Right lobe of liver (tissue), 6 donors: ENCODE data around the gene TRANK1. TPM values are rescaled to one million over a fixed set of nuclear protein-coding genes. Genes with fewer than 3 reads are reported as not detected.
A peak's percentile ranks its signal among the peaks of the same experiment; 100 is the strongest.

Experiments
- ATAC-seq, 4 donors: fragments of 200-7000 bp; cut with Tn5 transposase; one replicate each; pipeline ENCODE4 v1.9.1; 2020; ENCODE audit warnings: mild to moderate bottlenecking in 4 of 4, moderate library complexity in 4 of 4
- DNase-seq, 3 donors: peaks; one replicate each; pipeline ENCODE4 v3.0.0-alpha.2; 2020
- H3K27ac ChIP-seq, 3 donors: fragments of 200-600 bp; one replicate each; pipeline ENCODE4 v1.8.0; 2022
- H3K27me3 ChIP-seq, 2 donors: fragments of 200-600 bp; one replicate each; pipeline ENCODE4 v1.8.0; 2022
- H3K36me3 ChIP-seq, 4 donors: fragments of 200-600 bp; sonication (generic) in 1 of 4; one replicate each; pipeline versions ENCODE4 v1.5.1 to v1.8.0; 2017 to 2022; ENCODE audit warnings: control low read depth in 1 of 4
- H3K4me1 ChIP-seq, 4 donors: fragments of 200-600 bp; sonication (generic) in 1 of 4; one replicate each; pipeline versions ENCODE4 v1.5.1 to v1.8.0; 2017 to 2022; ENCODE audit warnings: control low read depth in 1 of 4
- H3K4me3 ChIP-seq, 3 donors: fragments of 200-600 bp; one replicate each; pipeline ENCODE4 v1.8.0; 2022
- H3K9me3 ChIP-seq, 4 donors: fragments of 200-600 bp; sonication (generic) in 1 of 4; one replicate each; pipeline versions ENCODE4 v1.5.1 to v1.8.0; 2017 to 2022; ENCODE audit warnings: control low read depth in 1 of 4
- POLR2A ChIP-seq: fragments of 450-650 bp; IDR thresholded peaks from one replicate; pipeline ENCODE4 v1.6.1; 2017; ENCODE audit warnings: antibody characterized with exemption, mild to moderate bottlenecking
- WGBS: methylation state at CpG from one replicate; pipeline ENCODE4 v1.1.6; 2018; ENCODE audit warnings: low coverage, low lambda C conversion rate; ENCODE audit not compliant: insufficient coverage; ENCODE audit errors: missing lambda C conversion rate; 5-methylcytosine and 5-hydroxymethylcytosine counted together
- intact Hi-C, 2 donors: fragments of 100-400 bp; cut with DNase I; formaldehyde crosslinking; loops; one replicate each; pipeline versions ENCODE4 v1.11.2 to v1.14.1; 2022
- total RNA-seq, 6 experiments: library from RNA; depleted of rRNA in 2 of 6; stranded (reverse); fragments of >200 nt in 2 of 6; fragmentation: NEBNext Ultra II Directional in 3 of 6; extraction: Animal tissue kit (Norgen Biotek cat#: 25700) in 3 of 6; gene quantifications; one replicate each; pipeline versions ENCODE4 v1.1.0 to v1.2.4, GENCODE V29; 2016 to 2023
- TF ChIP-seq, protein P1 (sequence below), 4 donors: fragments of 200-600 bp in 3 of 4; fragments of 450-650 bp in 1 of 4; IDR thresholded peaks; one replicate each; pipeline versions ENCODE4 v1.5.1 to v1.8.0; 2016 to 2022; ENCODE audit warnings: antibody characterized with exemption in 4 of 4, mild to moderate bottlenecking in 2 of 4
- donor health status: DM: no; HTN: yes; CAD: no.
- donor health status: DM: no; HTN: no; CAD: no.
- donor health status: DM: no; HTN: no; CAD: no.
- donor health status: DM: no; HTN: yes; CAD: no.
- donor health status: DM: no; HTN: yes; CAD: no.

Gene TRANK1
- total RNA-seq, 6 experiments from 2014 or later = 8.8 to 33.9 (median 19.6) TPM

DNA sequence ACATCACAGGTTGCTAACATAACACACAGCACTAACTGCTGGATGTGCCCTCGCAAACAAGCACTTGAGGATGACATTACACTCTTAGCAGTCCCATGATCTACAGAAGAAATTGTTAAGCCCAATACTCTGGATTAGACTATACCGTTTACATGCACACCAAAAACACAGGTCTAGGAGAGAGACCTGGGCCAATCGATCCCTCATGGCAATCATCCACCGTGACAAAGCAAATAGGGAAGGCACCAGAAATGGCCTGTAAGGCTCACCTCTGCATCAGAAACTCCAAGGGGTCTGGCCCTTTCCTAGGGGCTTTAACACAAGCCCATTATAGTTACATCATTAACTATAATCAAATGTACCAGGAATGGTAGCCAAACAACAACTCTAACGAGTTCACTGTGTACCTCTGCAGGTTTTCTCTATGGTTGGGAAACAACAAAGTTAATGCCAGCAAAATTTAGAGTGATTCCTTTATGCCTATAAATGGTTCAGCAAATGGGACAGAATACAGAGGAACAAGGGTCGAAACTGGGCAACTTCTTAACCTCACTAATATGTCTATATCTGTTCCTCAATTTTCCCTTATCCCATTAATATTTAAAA, 18.5 kb downstream of the TRANK1 start:
- H3K36me3 ChIP-seq = no peaks in the 10 kb centered on the region
- WGBS = 36% methylated on average over 6 of the region's 6 CpGs
- intact Hi-C loops = no loop called here
- H3K4me1 ChIP-seq = peaks cover 0 to 15% (median 4%) of the 10 kb centered on the region in 4 donors
- TF ChIP-seq POLR2A = no peak
- TF ChIP-seq, protein P1, sequence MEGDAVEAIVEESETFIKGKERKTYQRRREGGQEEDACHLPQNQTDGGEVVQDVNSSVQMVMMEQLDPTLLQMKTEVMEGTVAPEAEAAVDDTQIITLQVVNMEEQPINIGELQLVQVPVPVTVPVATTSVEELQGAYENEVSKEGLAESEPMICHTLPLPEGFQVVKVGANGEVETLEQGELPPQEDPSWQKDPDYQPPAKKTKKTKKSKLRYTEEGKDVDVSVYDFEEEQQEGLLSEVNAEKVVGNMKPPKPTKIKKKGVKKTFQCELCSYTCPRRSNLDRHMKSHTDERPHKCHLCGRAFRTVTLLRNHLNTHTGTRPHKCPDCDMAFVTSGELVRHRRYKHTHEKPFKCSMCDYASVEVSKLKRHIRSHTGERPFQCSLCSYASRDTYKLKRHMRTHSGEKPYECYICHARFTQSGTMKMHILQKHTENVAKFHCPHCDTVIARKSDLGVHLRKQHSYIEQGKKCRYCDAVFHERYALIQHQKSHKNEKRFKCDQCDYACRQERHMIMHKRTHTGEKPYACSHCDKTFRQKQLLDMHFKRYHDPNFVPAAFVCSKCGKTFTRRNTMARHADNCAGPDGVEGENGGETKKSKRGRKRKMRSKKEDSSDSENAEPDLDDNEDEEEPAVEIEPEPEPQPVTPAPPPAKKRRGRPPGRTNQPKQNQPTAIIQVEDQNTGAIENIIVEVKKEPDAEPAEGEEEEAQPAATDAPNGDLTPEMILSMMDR (IDR thresholded peaks at IDR 0.05) = no peak
- ATAC-seq (peak; percentile 76 to 84 (median 82)), DNase-seq (peak in 2 of 3 donors; percentile 31 to 64)
- peaks cover 0 to 3% (median 0%) of the 10 kb centered on the region in 4 donors for H3K9me3 ChIP-seq
- no peaks in the 10 kb centered on the region for H3K27me3 ChIP-seq
- peak overlapping the region in 2 of 3 donors; percentile 47 to 63 for H3K27ac ChIP-seq
- no peak overlapping the region for H3K4me3 ChIP-seq

DNA sequence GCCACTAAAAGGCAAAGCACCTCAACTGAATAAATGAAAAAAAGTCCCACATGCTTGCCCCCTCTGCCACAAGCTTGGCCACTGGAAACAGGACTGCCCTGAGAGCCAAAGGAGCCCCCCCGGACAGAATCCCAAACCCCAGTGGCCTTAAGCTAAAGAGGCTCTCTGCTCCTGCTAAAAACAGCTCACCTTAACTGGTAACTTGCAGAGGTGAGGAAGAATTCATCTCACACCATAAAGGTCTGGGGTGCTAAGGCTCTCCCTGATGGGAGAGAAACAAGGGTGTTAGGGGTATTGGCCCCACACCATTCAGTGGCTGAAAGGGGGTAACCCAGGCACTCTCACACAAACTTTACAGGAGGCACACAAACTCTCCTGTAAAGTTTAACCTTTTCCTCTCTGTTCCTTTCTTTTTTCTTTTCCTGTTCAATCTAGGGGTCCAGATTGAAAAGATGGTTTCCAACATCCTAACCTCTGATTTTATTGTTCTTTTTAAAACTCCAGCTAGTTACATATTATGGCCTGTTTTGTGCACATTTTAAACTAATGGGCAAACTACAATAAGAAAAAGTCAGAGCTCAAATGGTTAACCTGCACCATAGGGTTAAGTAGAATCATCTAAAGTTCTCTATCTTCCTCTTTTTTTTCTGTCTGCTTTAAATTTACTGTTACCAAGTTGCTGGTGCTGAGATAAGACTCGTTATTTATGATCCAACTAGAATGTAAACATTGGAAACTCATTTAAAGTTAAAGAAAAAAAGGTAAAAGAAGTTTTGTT, 19.9 kb downstream of the TRANK1 start:
- peaks cover 0 to 6% (median 0%) of the 10 kb centered on the region in 4 donors for H3K9me3 ChIP-seq
- DNase-seq = no peak
- no peaks in the 10 kb centered on the region for H3K27me3 ChIP-seq
- no peak overlapping the region for H3K4me3 ChIP-seq
- peaks cover 0 to 19% (median 6%) of the 10 kb centered on the region in 4 donors for H3K4me1 ChIP-seq
- no peak for ATAC-seq
- TF ChIP-seq, protein P1 (IDR thresholded peaks at IDR 0.05) = no peak
- TF ChIP-seq POLR2A = no peak
- H3K27ac ChIP-seq = no peak overlapping the region
- no peaks in the 10 kb centered on the region for H3K36me3 ChIP-seq
- 44% methylated on average over 1 of the region's 2 CpGs for WGBS
- intact Hi-C loops = no loop called here

DNA sequence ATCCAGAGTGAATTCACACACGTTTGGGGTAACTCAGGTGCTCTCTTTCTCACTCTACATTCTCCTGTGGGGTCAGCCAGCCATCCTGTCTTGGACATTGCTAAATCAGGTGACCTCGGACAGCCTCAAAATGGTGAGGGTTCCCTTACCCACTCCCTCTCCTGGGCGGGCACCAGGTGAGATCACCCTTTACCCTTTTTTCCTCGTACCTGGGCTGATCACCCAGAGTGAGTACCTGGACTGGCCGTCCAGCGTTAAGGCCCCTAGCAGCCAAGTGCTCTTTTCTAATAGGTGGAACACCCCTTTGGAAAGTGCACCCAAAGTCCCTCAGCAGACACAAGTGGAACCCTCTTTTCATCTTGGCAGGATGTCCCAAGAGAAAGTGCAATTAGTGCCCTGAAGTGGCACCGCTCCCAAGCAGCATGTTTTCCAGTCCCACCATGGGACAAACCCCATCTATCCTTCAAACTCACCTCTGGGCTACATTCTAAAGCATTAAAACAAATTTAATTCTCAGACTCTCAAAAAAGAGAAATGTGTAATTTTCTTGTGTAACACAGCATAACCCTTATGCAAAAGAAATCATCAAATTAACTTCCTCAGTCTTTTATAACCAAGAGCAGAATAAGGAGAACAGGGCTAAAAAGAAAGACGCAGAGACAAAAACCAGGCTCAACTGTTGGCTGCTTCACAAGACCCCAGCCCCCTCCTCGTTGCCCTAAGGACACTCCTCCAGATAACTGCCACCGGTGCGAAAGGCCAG, 20.7 kb downstream of the TRANK1 start:
- intact Hi-C loops = no loop called here
- no peak overlapping the region for H3K4me3 ChIP-seq
- ATAC-seq = no peak

DNA sequence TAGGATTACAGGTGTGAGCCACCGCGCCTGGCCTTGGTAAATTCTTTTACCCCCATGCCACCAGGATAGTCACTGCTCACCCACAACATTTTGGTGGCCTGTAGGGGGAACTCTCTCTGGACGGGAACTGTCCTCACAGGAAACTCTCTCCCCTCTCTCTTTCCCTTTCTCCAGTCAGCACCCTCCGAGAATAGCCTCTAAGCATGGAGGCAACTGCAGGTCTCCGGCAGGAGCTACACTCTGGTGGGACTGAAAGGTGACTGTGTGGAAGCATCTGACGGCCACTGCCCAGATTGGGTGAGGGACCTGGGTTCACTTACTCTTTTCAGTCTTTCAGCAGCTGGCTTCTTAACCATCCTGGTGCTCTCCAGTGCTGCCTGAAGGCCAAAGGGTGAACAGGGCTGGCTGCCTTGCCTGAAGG, 21.3 kb downstream of the TRANK1 start:
- H3K4me1 ChIP-seq = peaks cover 0 to 30% (median 8%) of the 10 kb centered on the region in 4 donors
- H3K9me3 ChIP-seq = peaks cover 0 to 6% (median 0%) of the 10 kb centered on the region in 4 donors
- no peak for DNase-seq
- no peak overlapping the region for H3K4me3 ChIP-seq
- H3K27ac ChIP-seq = no peak overlapping the region
- H3K27me3 ChIP-seq = no peaks in the 10 kb centered on the region
- H3K36me3 ChIP-seq = no peaks in the 10 kb centered on the region
- ATAC-seq = no peak
- no peak for TF ChIP-seq POLR2A
- intact Hi-C loops = no loop called here
- WGBS = 55% methylated on average over 4 of the region's 6 CpGs

More for the DNA sequence above, 20.7 kb downstream of the TRANK1 start:
- Histone ChIP-seq H3K36me3 (no peaks in the 10 kb centered on the region), H3K27me3 (no peaks in the 10 kb centered on the region), H3K9me3 (peaks cover 0 to 6% (median 0%) of the 10 kb centered on the region in 4 donors), H3K27ac (no peak overlapping the region), H3K4me1 (peaks cover 0 to 25% (median 8%) of the 10 kb centered on the region in 4 donors)
- TF ChIP-seq POLR2A = no peak
- TF ChIP-seq, protein P1 (IDR thresholded peaks at IDR 0.05) = no peak
- WGBS = 67% methylated on average over 9 of the region's 11 CpGs
- DNase-seq = no peak
